HepG2 (cell line): Measurements from ENCODE around the gene KANSL3. TPM values are rescaled to one million over a fixed set of nuclear protein-coding genes. Genes with fewer than 3 reads are reported as not detected.
A peak's percentile ranks its signal among the peaks of the same experiment; 100 is the strongest.

Experiments used
- CEBPG ChIP-seq: IDR thresholded peaks from 2 replicates; pipeline ENCODE4 v1.6.1; 2016
- CERS6 ChIP-seq: sonication (generic); formaldehyde crosslinking; IDR thresholded peaks from 2 replicates; pipeline ENCODE4 v1.5.0; 2020; ENCODE audit warnings: missing genetic modification reagents
- DBP ChIP-seq: sonication (generic); formaldehyde crosslinking; IDR thresholded peaks from 2 replicates; pipeline ENCODE4 v1.4.0; 2020; ENCODE audit warnings: missing genetic modification reagents; ENCODE audit errors: not compliant biosample characterization
- ISX ChIP-seq: sonication (generic); formaldehyde crosslinking; conservative IDR thresholded peaks from 2 replicates; pipeline ENCODE4 v1.5.0; 2020; ENCODE audit warnings: missing genetic modification reagents
- JDP2 ChIP-seq: sonication (generic); formaldehyde crosslinking; IDR thresholded peaks from 2 replicates; pipeline ENCODE4 v1.8.1; 2022; ENCODE audit warnings: missing genetic modification reagents, borderline replicate concordance
- JUN ChIP-seq: sonication (generic); formaldehyde crosslinking; IDR thresholded peaks from 2 replicates; pipeline ENCODE4 v1.4.0; 2020; ENCODE audit warnings: mild to moderate bottlenecking, missing genetic modification reagents
- KDM4B ChIP-seq: sonication (generic); formaldehyde crosslinking; IDR thresholded peaks from 2 replicates; pipeline ENCODE4 v1.4.0; 2020; ENCODE audit warnings: missing genetic modification reagents
- MED13 ChIP-seq: sonication (generic); formaldehyde crosslinking; IDR thresholded peaks from 2 replicates; pipeline ENCODE4 v1.5.0; 2020; ENCODE audit warnings: missing genetic modification reagents
- MIER3 ChIP-seq: IDR thresholded peaks from 2 replicates; pipeline ENCODE4 v1.6.1; 2016; ENCODE audit warnings: missing compliant biosample characterization, borderline replicate concordance
- NR2F1 ChIP-seq, 2 experiments: fragments of 450-650 bp in 1 of 2; formaldehyde crosslinking in 1 of 2; IDR thresholded peaks; 2 replicates each; pipeline versions ENCODE4 v1.5.0 to v1.6.1; 2016 to 2020; ENCODE audit warnings: mild to moderate bottlenecking in 1 of 2, missing compliant biosample characterization in 1 of 2, missing genetic modification reagents in 1 of 2, moderate library complexity in 1 of 2
- NR2F2 ChIP-seq: IDR thresholded peaks from 2 replicates; pipeline ENCODE4 v1.6.1; 2012; ENCODE audit warnings: low read depth, inconsistent platforms, borderline replicate concordance
- RFXANK ChIP-seq: IDR thresholded peaks from 2 replicates; pipeline ENCODE4 v1.6.1; 2016
- TARDBP ChIP-seq: sonication (generic); formaldehyde crosslinking; IDR thresholded peaks from 2 replicates; pipeline ENCODE4 v1.8.0; 2022; ENCODE audit warnings: mild to moderate bottlenecking, missing genetic modification reagents
- ZIK1 ChIP-seq: sonication (generic); formaldehyde crosslinking; IDR thresholded peaks from 2 replicates; pipeline ENCODE4 v1.5.0; 2020; ENCODE audit warnings: mild to moderate bottlenecking, low read depth, missing genetic modification reagents, borderline replicate concordance
- ZMYM4 ChIP-seq: sonication (generic); formaldehyde crosslinking; IDR thresholded peaks from 2 replicates; pipeline ENCODE4 v1.8.1; 2023; ENCODE audit warnings: mild to moderate bottlenecking, missing genetic modification reagents
- ZNF160 ChIP-seq: sonication (generic); formaldehyde crosslinking; IDR thresholded peaks from 2 replicates; pipeline ENCODE4 v1.8.0; 2022; ENCODE audit warnings: mild to moderate bottlenecking, inconsistent platforms, missing genetic modification reagents
- ZNF180 ChIP-seq: sonication (generic); formaldehyde crosslinking; IDR thresholded peaks from 2 replicates; pipeline ENCODE4 v1.4.0; 2020; ENCODE audit warnings: low read depth, missing genetic modification reagents, borderline replicate concordance
- ZNF280D ChIP-seq: sonication (generic); formaldehyde crosslinking; IDR thresholded peaks from 2 replicates; pipeline ENCODE4 v1.5.1; 2020; ENCODE audit warnings: mild to moderate bottlenecking, missing genetic modification reagents
- ZNF3 ChIP-seq: IDR thresholded peaks from 2 replicates; pipeline ENCODE4 v1.7.0; 2017; ENCODE audit warnings: inconsistent platforms
- ZNF382 ChIP-seq: sonication (generic); formaldehyde crosslinking; IDR thresholded peaks from 2 replicates; pipeline ENCODE4 v1.5.0; 2020; ENCODE audit warnings: missing genetic modification reagents, mild to moderate bottlenecking, borderline replicate concordance
- ZNF556 ChIP-seq: sonication (generic); formaldehyde crosslinking; IDR thresholded peaks from 2 replicates; pipeline ENCODE4 v1.4.0; 2020; ENCODE audit warnings: mild to moderate bottlenecking, missing genetic modification reagents, borderline replicate concordance
- ZNF562 ChIP-seq: sonication (generic); formaldehyde crosslinking; IDR thresholded peaks from 2 replicates; pipeline ENCODE4 v1.8.0; 2022; ENCODE audit warnings: missing genetic modification reagents, borderline replicate concordance
- ZNF678 ChIP-seq: sonication (generic); formaldehyde crosslinking; IDR thresholded peaks from 2 replicates; pipeline ENCODE4 v1.4.0; 2020; ENCODE audit warnings: mild to moderate bottlenecking, missing genetic modification reagents
- ZNF691 ChIP-seq: sonication (generic); formaldehyde crosslinking; IDR thresholded peaks from 2 replicates; pipeline ENCODE4 v1.4.0; 2020; ENCODE audit warnings: missing genetic modification reagents, low read depth, mild to moderate bottlenecking, borderline replicate concordance
- polyA plus RNA-seq, 8 experiments: library from polyadenylated mRNA; depleted of rRNA in 3 of 8; stranded (reverse) in 7 of 8; unstranded in 1 of 8; fragments of >200 nt; fragmentation: Illumina TruSeq in 4 of 8; extraction: Trizol in 4 of 8; gene quantifications; 2 replicates each; pipeline versions ENCODE4 v1.2.1 to v1.2.3, GENCODE V29; 2011 to 2016; ENCODE audit warnings: low read depth in 4 of 8, missing spikeins in 1 of 8, mixed read lengths in 1 of 8; ENCODE audit not compliant: insufficient read depth in 1 of 8
- total RNA-seq, 5 experiments: library from RNA; depleted of rRNA; stranded (reverse); fragments of >200 nt; fragmentation: Illumina TruSeq; extraction: Trizol; gene quantifications; 2 replicates each; pipeline ENCODE4 v1.2.3, GENCODE V29; 2016; ENCODE audit warnings: low read depth in 1 of 5

The KANSL3 gene
- total and polyA plus RNA-seq, 2 of the 13 experiments (the other 11 are each of a cell fraction or from before 2014, with no cell fraction given): 20.8 to 37.3 TPM

GRCh38 chr2:96549967-96550786, 87.9 kb downstream of the KANSL3 start (continued):
- peak; percentile 94 for TF ChIP-seq ZIK1 (CRISPR knock-in tag)
- 0 out of 2 replicates have a peak, but pooled peaks have one; percentile 65 for TF ChIP-seq MIER3 (CRISPR knock-in tag)
- no peak for TF ChIP-seq ZNF180 (CRISPR knock-in tag)
- TF ChIP-seq ZNF3 (CRISPR knock-in tag): no peak
- no peak; the same call in 1 of the 2 replicates for TF ChIP-seq KDM4B (CRISPR knock-in tag)
- TF ChIP-seq NR2F1 (CRISPR knock-in tag; IDR thresholded peaks at IDR 0.05): peak; percentile 41 to 71; a peak in 3 of 4 replicates
- peak; percentile 71 for TF ChIP-seq DBP (CRISPR knock-in tag)
- no peak for TF ChIP-seq ZNF562 (CRISPR knock-in tag)
- TF ChIP-seq CEBPG (CRISPR knock-in tag): peak; percentile 50; the same call in 1 of the 2 replicates
- TF ChIP-seq ZNF382 (CRISPR knock-in tag): no peak
- TF ChIP-seq RFXANK: no peak; the same call in 1 of the 2 replicates
- TF ChIP-seq JUN: peak; percentile 35; the same call in 1 of the 2 replicates
- TF ChIP-seq ZMYM4 (CRISPR knock-in tag): peak; percentile 89
- peak; percentile 59; the same call in 1 of the 2 replicates for TF ChIP-seq MED13 (CRISPR knock-in tag)
- TF ChIP-seq JDP2 (CRISPR knock-in tag): peak; percentile 44; the same call in 1 of the 2 replicates
- TF ChIP-seq ISX (CRISPR knock-in tag): no peak; the same call in 1 of the 2 replicates
- peak; percentile 21; the same call in 1 of the 2 replicates for TF ChIP-seq ZNF280D (CRISPR knock-in tag)
- TF ChIP-seq ZNF160 (CRISPR knock-in tag): peak; percentile 80; the same call in 1 of the 2 replicates
- no peak for TF ChIP-seq ZNF678 (CRISPR knock-in tag)
- TF ChIP-seq ZNF556 (CRISPR knock-in tag): peak; percentile 90; the same call in 1 of the 2 replicates
- no peak; the same call in 1 of the 2 replicates for TF ChIP-seq NR2F2
- peak; percentile 90; the same call in 1 of the 2 replicates for TF ChIP-seq CERS6 (CRISPR knock-in tag)
- TF ChIP-seq ZNF691 (CRISPR knock-in tag): peak; percentile 95; the same call in 1 of the 2 replicates
- peak; percentile 85 for TF ChIP-seq TARDBP
